ENCODE results near the gene TUBB. TPM values are rescaled to one million over a fixed set of nuclear protein-coding genes. Genes with fewer than 3 reads are reported as not detected.

Gene TUBB
- total RNA-seq (2012; rRNA removed) (1,207 and 1,401 TPM in 2 replicates), polyA plus RNA-seq (2012; rRNA removed) (2,004 and 2,008 TPM in 2 replicates), Bru-seq, nascent RNA (percentile 99 among the genes with signal in this experiment), BruChase-seq, experiment 1, labeled RNA remaining after a 6-hour chase (percentile 100 among the genes with signal in this experiment), BruChase-seq, experiment 2, labeled RNA remaining after a 2-hour chase (percentile 100 among the genes with signal in this experiment)
- polyA plus RNA-seq (2012; cell fraction: cytosol; rRNA removed), result 811 and 1,574 TPM in 2 replicates
- 419 and 725 TPM in 2 replicates for polyA plus RNA-seq (2012; cell fraction: nucleus; rRNA removed; ENCODE audit: low replicate concordance)
- long read RNA-seq, transcript TUBB-206 (4 exons, 2,632 nt), result minor isoform, 9 of 2,105 reads
- long read RNA-seq, transcript TUBB-205 (4 exons, 2,670 nt), result major isoform, 1,679 of 2,105 reads
- long read RNA-seq, partial matches to known transcripts, result 410 of 2,105 reads
- long read RNA-seq, other reads (novel, unspliced or antisense), result 5 of 2,105 reads

DNA sequence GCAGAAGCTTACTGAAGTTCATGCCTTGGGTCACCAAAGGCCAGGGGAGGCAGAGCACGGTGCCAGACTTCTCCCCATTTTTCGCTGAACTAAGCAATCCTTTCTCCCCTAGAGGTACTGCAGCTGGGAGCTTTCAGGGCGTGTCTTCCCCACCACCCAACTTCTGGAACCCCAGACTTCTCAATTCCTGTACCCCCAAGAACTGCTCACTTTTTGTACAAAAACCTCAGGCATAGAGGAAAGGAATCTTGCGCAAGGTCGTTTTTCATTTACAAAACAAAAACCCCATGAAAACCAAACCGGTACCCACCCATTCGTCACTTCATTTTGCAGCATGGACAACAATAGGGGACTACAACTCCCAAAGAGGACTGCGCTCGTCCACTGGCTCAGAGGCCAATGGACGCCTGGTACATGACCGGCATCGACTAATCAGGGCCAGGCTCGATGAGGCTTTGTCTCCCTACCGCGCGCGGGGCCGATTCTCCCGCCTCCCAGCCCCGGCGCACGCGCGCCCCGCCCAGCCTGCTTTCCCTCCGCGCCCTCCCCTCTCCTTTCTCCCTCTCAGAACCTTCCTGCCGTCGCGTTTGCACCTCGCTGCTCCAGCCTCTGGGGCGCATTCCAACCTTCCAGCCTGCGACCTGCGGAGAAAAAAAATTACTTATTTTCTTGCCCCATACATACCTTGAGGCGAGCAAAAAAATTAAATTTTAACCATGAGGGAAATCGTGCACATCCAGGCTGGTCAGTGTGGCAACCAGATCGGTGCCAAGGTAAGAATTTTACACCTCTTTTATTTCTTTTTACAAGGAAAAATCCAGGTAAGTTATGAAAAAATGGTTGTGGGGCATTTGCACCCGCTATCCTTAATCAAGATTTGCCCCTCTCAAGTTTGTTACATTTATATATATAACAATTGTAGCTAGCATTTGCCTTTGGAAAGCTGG, at the start of gene TUBB:
Gene TUBB, plus strand, starts transcription at position 562 of the 947 bp plus-strand sequence. Its CDS starts 155 bp downstream, at position 717.
- Histone ChIP-seq H3K4ac (ENCODE audit: low read depth, low read length) (peak within 1 kb of the TSS; percentile 97), H3K4me3 (ENCODE audit: insufficient read depth, low read depth, low read length) (peak within 1 kb of the TSS; percentile 68), H3K18ac (ENCODE audit: low read depth, low read length) (peak within 1 kb of the TSS; percentile 65), H4K5ac (ENCODE audit: low read depth, low read length) (peak within 1 kb of the TSS; percentile 93), H3K14ac (replicated peaks; ENCODE audit: low read depth, low read length) (peak within 1 kb of the TSS; percentile 98), H3K23ac (ENCODE audit: low read depth, low read length) (peak within 1 kb of the TSS; percentile 85), H3K27ac (ENCODE audit: insufficient read depth, low read length) (peak within 1 kb of the TSS; percentile 98), H2BK20ac (ENCODE audit: low read depth, low read length) (peak within 1 kb of the TSS; percentile 65), H3K9me1 (ENCODE audit: insufficient read depth, low read length) (peaks cover 5% of the 10 kb centered on the region), H3K27me3 (ENCODE audit: control insufficient read depth, insufficient read depth, low read length) (no peaks in the 10 kb centered on the region), H3K36me3 (ENCODE audit: control insufficient read depth, insufficient read depth, low read length) (peaks cover 29% of the 10 kb centered on the region), H2BK5ac (ENCODE audit: low read depth, low read length, poor library complexity, severe bottlenecking) (peak within 1 kb of the TSS; percentile 91), H2BK120ac (ENCODE audit: low read depth, low read length) (peak within 1 kb of the TSS; percentile 88), H3K9ac (ENCODE audit: low read depth, low read length) (peak within 1 kb of the TSS; percentile 97), H2AK5ac (ENCODE audit: low read depth, low read length) (peak within 1 kb of the TSS; percentile 96), H4K20me1 (ENCODE audit: insufficient read depth, low read length) (peaks cover 37% of the 10 kb centered on the region), H3K4me1 (ENCODE audit: control insufficient read depth, insufficient read depth, low read length) (peaks cover 4% of the 10 kb centered on the region), H2AFZ (replicated peaks; ENCODE audit: low read length, poor library complexity) (peak within 1 kb of the TSS; percentile 51), H2AK9ac (replicated peaks; ENCODE audit: low read depth, low read length, poor library complexity) (peak within 1 kb of the TSS; percentile 99), H2BK15ac (ENCODE audit: low read depth, low read length) (peak within 1 kb of the TSS; percentile 83; the same call in 2 of the 3 replicates), H3K9me3 (ENCODE audit: control insufficient read depth, insufficient read depth, low read length) (no peaks in the 10 kb centered on the region), H3K4me2 (ENCODE audit: low read depth, low read length) (peak within 1 kb of the TSS; percentile 95), H4K91ac (ENCODE audit: insufficient read depth, low read depth, low read length) (peak within 1 kb of the TSS; percentile 97), H4K8ac (ENCODE audit: low read depth in 2 of 2, low read length in 2 of 2) (peak within 1 kb of the TSS; percentile 93 to 96), H3K79me1 (ENCODE audit: low read depth in 1 of 2, low read length in 2 of 2) (peaks cover 18 to 39% of the 10 kb centered on the region in 2 experiments), H3K56ac (ENCODE audit: extremely low read depth, insufficient read depth, low read length) (peak within 1 kb of the TSS; percentile 100)
- ChIA-PET POLR2A (ENCODE audit: unreplicated experiment) (interaction anchor here (0.6 to 1.3 kb wide), 3 partner anchors 37 to 1357 kb away, joined by 4 to 6 read pairs (median 6); no protein-coding TSS in a partner anchor), CTCF (interaction anchor here (0.6 kb wide), 1 partner anchor 88 kb away, joined by 7 read pairs; no protein-coding TSS in a partner anchor)
- DNase-seq, result peak; percentile 97
- intact Hi-C loops (cut with micrococcal nuclease), result loop anchor here (2.0 kb wide), 1 partner anchor 103 kb away; the partner anchor contains the start of genes MRPS18B and PPP1R10
- in situ Hi-C loops (cut with MboI; ENCODE audit: low sequenced_read_pairs), result loop anchor here (5.0 kb wide), 1 partner anchor 38 kb away; no protein-coding TSS in a partner anchor
- ATAC-seq (ENCODE audit: low read depth), result peak; percentile 71
- 0% methylated on average over 12 of the region's 38 CpGs; no CpG with 5 or more reads in 1 of the 2 experiments for WGBS, 2 experiments (ENCODE audit: extremely low coverage in 2 of 2, insufficient read length in 1 of 2)
- no TSS peak for BruUV-seq (replicated peaks)
- dilution Hi-C loops (cut with HindIII; ENCODE audit: low sequenced_read_pairs, unreplicated experiment), result no loop called here
- no peak for TF ChIP-seq RCOR1 (IDR thresholded peaks at IDR 0.05; ENCODE audit: insufficient replicate concordance, low read length)
- no peak for TF ChIP-seq SMC3 (IDR thresholded peaks at IDR 0.05; ENCODE audit: low read depth, low read length)
- TF ChIP-seq POLR2A (IDR thresholded peaks at IDR 0.05; ENCODE audit: low read depth, low read length), result peak; percentile 95
- TF ChIP-seq BHLHE40 (IDR thresholded peaks at IDR 0.05; ENCODE audit: low read depth, low read length), result peak; percentile 32; the same call in 1 of the 2 replicates
- TF ChIP-seq, protein P1, sequence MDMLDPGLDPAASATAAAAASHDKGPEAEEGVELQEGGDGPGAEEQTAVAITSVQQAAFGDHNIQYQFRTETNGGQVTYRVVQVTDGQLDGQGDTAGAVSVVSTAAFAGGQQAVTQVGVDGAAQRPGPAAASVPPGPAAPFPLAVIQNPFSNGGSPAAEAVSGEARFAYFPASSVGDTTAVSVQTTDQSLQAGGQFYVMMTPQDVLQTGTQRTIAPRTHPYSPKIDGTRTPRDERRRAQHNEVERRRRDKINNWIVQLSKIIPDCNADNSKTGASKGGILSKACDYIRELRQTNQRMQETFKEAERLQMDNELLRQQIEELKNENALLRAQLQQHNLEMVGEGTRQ (IDR thresholded peaks at IDR 0.05; ENCODE audit: low read depth, low read length), result peak; percentile 77
- no peak for TF ChIP-seq CHD1 (IDR thresholded peaks at IDR 0.05; ENCODE audit: low read depth, low read length)
- no peak for TF ChIP-seq NFE2L2 (IDR thresholded peaks at IDR 0.05; ENCODE audit: low read depth, low read length)
- peak; percentile 91 for TF ChIP-seq MAZ (IDR thresholded peaks at IDR 0.05; ENCODE audit: borderline replicate concordance, low read depth, low read length)
- peak; percentile 84 for TF ChIP-seq MAFK (IDR thresholded peaks at IDR 0.05; ENCODE audit: low read depth, low read length)
- peak; percentile 66 for TF ChIP-seq CEBPB (IDR thresholded peaks at IDR 0.05; ENCODE audit: low read depth, low read length)
- TF ChIP-seq MXI1 (IDR thresholded peaks at IDR 0.05; ENCODE audit: borderline replicate concordance, low read depth, low read length), result peak; percentile 75; the same call in 1 of the 2 replicates
- TF ChIP-seq CTCF (conservative IDR thresholded peaks at IDR 0.05; ENCODE audit: low read depth, low read length), result no peak
